ENCODE data around the gene CCDC198. TPM values are rescaled to one million over a fixed set of nuclear protein-coding genes. Genes with fewer than 3 reads are reported as not detected.
A peak's percentile ranks its signal among the peaks of the same experiment; 100 is the strongest.

CCDC198 gene
- total RNA-seq (1 to 10 TPM in 1 of 5 donors, not detected in 4; 1.3 TPM), polyA plus RNA-seq (under 1 TPM in 1 of 3 donors, not detected in 2; 0.30 TPM)
- long read RNA-seq, donor 1: 0 reads
- long read RNA-seq, donor 2, partial matches to known transcripts: 0 of 1 reads
- long read RNA-seq, donor 2, other reads (novel, unspliced or antisense): 0 of 1 reads
- long read RNA-seq, donor 3: 0 reads
- long read RNA-seq, donor 4: 0 reads
- long read RNA-seq, donor 5: 0 reads
- long read RNA-seq, donor 6: 0 reads
- long read RNA-seq, donor 7: 0 reads
- long read RNA-seq, donor 8: 0 reads
- long read RNA-seq, donor 9: 0 reads
- long read RNA-seq, donor 10: 0 reads

DNA sequence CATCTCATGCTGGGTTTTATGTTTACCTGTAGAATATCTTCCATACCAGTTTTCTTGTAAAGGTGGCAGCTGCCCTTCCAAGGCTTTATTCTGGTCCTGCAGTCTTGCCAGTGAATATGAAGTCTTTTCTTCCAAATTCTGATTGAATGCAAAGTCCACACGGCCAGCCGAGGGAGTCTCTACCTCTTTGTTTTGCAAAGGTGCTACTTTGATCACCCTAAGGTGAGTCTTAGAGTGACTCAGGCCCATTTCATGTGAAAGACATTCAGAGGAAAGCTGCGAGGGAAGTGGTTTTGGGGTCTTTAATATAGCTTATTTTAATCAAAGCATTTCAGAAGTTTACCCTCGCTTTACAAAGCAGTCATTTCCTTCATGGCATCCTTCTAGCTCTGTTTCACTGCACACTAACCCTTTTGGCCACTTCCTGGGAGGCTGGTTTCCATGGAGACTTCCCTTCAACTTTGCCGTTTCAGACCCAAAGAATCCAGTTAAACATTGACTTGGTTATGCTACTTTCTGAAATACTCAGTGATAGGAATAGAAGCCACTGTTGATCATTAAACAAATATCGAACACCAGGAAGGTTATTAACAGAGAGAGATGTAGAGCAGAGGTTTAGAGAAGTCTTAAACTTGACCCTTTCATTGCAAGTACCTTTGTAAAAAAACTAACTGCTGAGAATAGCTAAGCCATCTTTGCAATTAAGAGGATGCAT is at the start of gene CCDC198:
Gene CCDC198 (minus strand): TSS at position 391 of the 715 bp plus-strand sequence. CDS start 142 bp downstream, at position 249.
- Histone ChIP-seq H3K27ac (no peak within 1 kb of the TSS), H3K27me3 (no peaks in the 10 kb centered on the region), H3K9me3 (no peaks in the 10 kb centered on the region), H3K4me3 (no peak within 1 kb of the TSS), H3K4me1 (no peaks in the 10 kb centered on the region), H3K36me3 (no peaks in the 10 kb centered on the region)
- intact Hi-C loops (cut with DNase I; ENCODE audit: low total_unique reads): no loop called here
- 12 to 34% (median 20%) methylated on average over 6 of the region's 6 CpGs for WGBS, 5 donors
- TF ChIP-seq POLR2A (IDR thresholded peaks at IDR 0.05): no peak
- TF ChIP-seq EP300 (IDR thresholded peaks at IDR 0.05): no peak
- TF ChIP-seq, protein P1, sequence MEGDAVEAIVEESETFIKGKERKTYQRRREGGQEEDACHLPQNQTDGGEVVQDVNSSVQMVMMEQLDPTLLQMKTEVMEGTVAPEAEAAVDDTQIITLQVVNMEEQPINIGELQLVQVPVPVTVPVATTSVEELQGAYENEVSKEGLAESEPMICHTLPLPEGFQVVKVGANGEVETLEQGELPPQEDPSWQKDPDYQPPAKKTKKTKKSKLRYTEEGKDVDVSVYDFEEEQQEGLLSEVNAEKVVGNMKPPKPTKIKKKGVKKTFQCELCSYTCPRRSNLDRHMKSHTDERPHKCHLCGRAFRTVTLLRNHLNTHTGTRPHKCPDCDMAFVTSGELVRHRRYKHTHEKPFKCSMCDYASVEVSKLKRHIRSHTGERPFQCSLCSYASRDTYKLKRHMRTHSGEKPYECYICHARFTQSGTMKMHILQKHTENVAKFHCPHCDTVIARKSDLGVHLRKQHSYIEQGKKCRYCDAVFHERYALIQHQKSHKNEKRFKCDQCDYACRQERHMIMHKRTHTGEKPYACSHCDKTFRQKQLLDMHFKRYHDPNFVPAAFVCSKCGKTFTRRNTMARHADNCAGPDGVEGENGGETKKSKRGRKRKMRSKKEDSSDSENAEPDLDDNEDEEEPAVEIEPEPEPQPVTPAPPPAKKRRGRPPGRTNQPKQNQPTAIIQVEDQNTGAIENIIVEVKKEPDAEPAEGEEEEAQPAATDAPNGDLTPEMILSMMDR (IDR thresholded peaks at IDR 0.05): no peak
- TF ChIP-seq POLR2AphosphoS5 (IDR thresholded peaks at IDR 0.05): no peak
- peak in 1 of 2 donors; percentile 65 for DNase-seq

- intact Hi-C loops (cut with DNase I; ENCODE audit: low total_unique reads): no loop called here
- Histone ChIP-seq H3K4me3 (no peak overlapping the region), H3K36me3 (no peaks in the 10 kb centered on the region), H3K27me3 (no peaks in the 10 kb centered on the region), H3K9me3 (no peaks in the 10 kb centered on the region), H3K27ac (no peak overlapping the region), H3K4me1 (no peaks in the 10 kb centered on the region)
- WGBS, 5 donors: 50 to 74% (median 70%) methylated on average over 1 of the region's 1 CpG
- DNase-seq: peak in 1 of 2 donors; percentile 30
- TF ChIP-seq POLR2A (IDR thresholded peaks at IDR 0.05) (no peak), POLR2AphosphoS5 (IDR thresholded peaks at IDR 0.05) (no peak), EP300 (IDR thresholded peaks at IDR 0.05) (no peak)
- TF ChIP-seq, protein P1 (IDR thresholded peaks at IDR 0.05): peak in 1 of 7 experiments; percentile 13
Measured at GRCh38 chr14:57533214-57533613, 39.6 kb upstream of the CCDC198 start.

DNA sequence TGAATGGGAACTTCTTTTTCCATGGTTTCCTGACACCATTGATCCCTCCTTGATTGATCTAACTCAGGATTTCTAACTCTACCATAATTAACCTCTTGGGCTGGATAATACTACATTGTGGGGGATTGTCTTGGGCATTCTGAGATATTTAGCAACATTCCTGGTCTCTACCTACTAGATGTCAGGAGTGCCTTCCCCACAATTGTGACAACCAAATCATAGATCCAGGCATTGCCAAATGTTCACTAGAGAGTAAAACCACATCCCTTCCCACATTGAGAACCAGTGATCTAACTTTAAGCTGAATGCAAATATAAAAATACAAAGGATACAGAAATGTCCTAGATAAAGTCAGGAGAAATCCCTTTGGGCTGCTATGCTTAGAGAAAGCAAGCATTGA is 36.9 kb upstream of the CCDC198 start:
- H3K9me3 ChIP-seq: peaks cover 0 to 6% (median 3%) of the 10 kb centered on the region in 4 donors
- H3K4me1 ChIP-seq: no peaks in the 10 kb centered on the region
- no peaks in the 10 kb centered on the region for H3K36me3 ChIP-seq
- TF ChIP-seq EP300 (IDR thresholded peaks at IDR 0.05) (no peak), POLR2A (IDR thresholded peaks at IDR 0.05) (no peak), POLR2AphosphoS5 (IDR thresholded peaks at IDR 0.05) (no peak)
- TF ChIP-seq, protein P1 (IDR thresholded peaks at IDR 0.05): no peak
- no peak overlapping the region for H3K27ac ChIP-seq
- intact Hi-C loops (cut with DNase I; ENCODE audit: low total_unique reads): no loop called here
- no peaks in the 10 kb centered on the region for H3K27me3 ChIP-seq
- DNase-seq: no peak
- no peak overlapping the region for H3K4me3 ChIP-seq

DNA sequence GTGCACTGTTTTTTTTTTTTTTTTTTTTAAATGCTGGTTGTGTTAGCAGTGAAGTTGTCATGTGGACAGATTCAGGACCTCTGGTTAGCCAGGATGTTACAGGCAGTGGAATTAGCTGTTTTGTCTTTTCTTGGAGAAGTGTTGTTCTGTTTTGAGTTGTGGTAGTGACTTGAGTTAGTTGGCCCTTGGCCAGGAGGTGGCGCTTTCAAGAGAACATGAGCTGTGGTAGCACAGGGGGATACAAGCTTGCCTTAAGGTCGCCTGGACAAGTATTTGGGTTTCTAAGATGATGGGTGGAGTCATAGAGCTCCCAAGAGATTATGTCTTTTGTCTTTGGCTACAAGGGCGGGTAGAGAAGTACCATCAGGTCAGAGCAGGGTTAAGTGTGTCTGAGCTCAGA is 33.3 kb upstream of the CCDC198 start:
- Histone ChIP-seq H3K4me1 (no peaks in the 10 kb centered on the region), H3K36me3 (no peaks in the 10 kb centered on the region), H3K4me3 (no peak overlapping the region), H3K27ac (no peak overlapping the region), H3K27me3 (no peaks in the 10 kb centered on the region), H3K9me3 (peaks cover 0 to 15% (median 12%) of the 10 kb centered on the region in 4 donors)
- DNase-seq: no peak
- WGBS, 5 donors: 52 to 74% (median 63%) methylated on average over 3 of the region's 3 CpGs
- TF ChIP-seq POLR2A (IDR thresholded peaks at IDR 0.05): no peak
- TF ChIP-seq EP300 (IDR thresholded peaks at IDR 0.05): no peak
- no peak for TF ChIP-seq POLR2AphosphoS5 (IDR thresholded peaks at IDR 0.05)
- intact Hi-C loops (cut with DNase I; ENCODE audit: low total_unique reads): no loop called here
